ENCODE data around the gene BACH2. TPM values are rescaled to one million over a fixed set of nuclear protein-coding genes. Genes with fewer than 3 reads are reported as not detected.
"Not testable (repeated sequence)": the region's sequence is repeated elsewhere in the genome, so short reads cannot be mapped to it uniquely, and the experiment has no call there.

BACH2 gene
- total RNA-seq, 1 donor from 2014 or later = 0.89 TPM

GRCh38 chr6:89910001-89910901, 386.4 kb downstream of the BACH2 start:
- DNase-seq (ENCODE audit: low read depth) = not testable (repeated sequence)

GRCh38 chr6:89895276-89895874, 401.3 kb downstream of the BACH2 start:
- DNase-seq (ENCODE audit: low read depth) = peak; percentile 68

- DNase-seq (ENCODE audit: low read depth) = no peak
These were observed 402.5 kb downstream of the BACH2 start, which contains the start of gene GJA10 for GRCh38 chr6:89894169-89894568. GJA10 (plus strand) TSS chr6:89894469; CDS start chr6:89894469, 0 bp downstream.

GRCh38 chr6:89892577-89892976, 404.1 kb downstream of the BACH2 start:
- not testable (repeated sequence) for DNase-seq (ENCODE audit: low read depth)

GRCh38 chr6:89890845-89891528, 405.7 kb downstream of the BACH2 start:
- not testable (repeated sequence) for DNase-seq (ENCODE audit: low read depth)

- DNase-seq (ENCODE audit: low read depth) = no peak
These were observed 407.8 kb downstream of the BACH2 start for GRCh38 chr6:89888871-89889270.

- DNase-seq (ENCODE audit: low read depth) = no peak
These were observed 408.5 kb downstream of the BACH2 start for GRCh38 chr6:89888138-89888514.

GRCh38 chr6:89887452-89888137, 409.0 kb downstream of the BACH2 start:
- DNase-seq (ENCODE audit: low read depth) = peak; percentile 3

- DNase-seq (ENCODE audit: low read depth) = no peak
These were observed 410.1 kb downstream of the BACH2 start for GRCh38 chr6:89886378-89887120.
